Endodermal cell (in vitro differentiated cells): ENCODE results near the gene ADGRG3. TPM values are rescaled to one million over a fixed set of nuclear protein-coding genes. Genes with fewer than 3 reads are reported as not detected.

Experiments used
- DNase-seq: peaks from one replicate; pipeline ENCODE4 v3.0.0-alpha.2; 2017
- H3K27ac ChIP-seq: 2 replicates; pipeline ENCODE4 v1.5.1; 2013; ENCODE audit warnings: mild to moderate bottlenecking, low read depth, low read length, moderate library complexity
- H3K27me3 ChIP-seq: 2 replicates; pipeline ENCODE4 v1.6.1; 2013; ENCODE audit warnings: mild to moderate bottlenecking, low read length, moderate library complexity; ENCODE audit not compliant: insufficient read depth, control insufficient read depth, poor library complexity, severe bottlenecking
- H3K36me3 ChIP-seq: 2 replicates; pipeline ENCODE4 v1.7.0; 2013; ENCODE audit warnings: mild to moderate bottlenecking, low read length, moderate library complexity; ENCODE audit not compliant: control insufficient read depth, insufficient read depth
- H3K4me1 ChIP-seq: one replicate; pipeline ENCODE4 v1.7.0; 2013; ENCODE audit warnings: low read length; ENCODE audit not compliant: control insufficient read depth, insufficient read depth
- H3K4me3 ChIP-seq: 2 replicates; pipeline ENCODE4 v1.5.1; 2013; ENCODE audit warnings: mild to moderate bottlenecking, low read length, moderate library complexity
- H3K9ac ChIP-seq: 2 replicates; pipeline ENCODE4 v1.6.1; 2013; ENCODE audit warnings: mild to moderate bottlenecking, low read length, moderate library complexity; ENCODE audit not compliant: poor library complexity, severe bottlenecking; ENCODE audit errors: extremely low read depth
- H3K9me3 ChIP-seq: 2 replicates; pipeline ENCODE4 v1.6.1; 2013; ENCODE audit warnings: mild to moderate bottlenecking, low read length, moderate library complexity; ENCODE audit not compliant: control insufficient read depth
- H3K27ac Mint-ChIP-seq: 2 replicates; pipeline ENCODE4 v1.8.0; 2020; ENCODE audit warnings: mixed read lengths
- H3K27me3 Mint-ChIP-seq: 2 replicates; pipeline ENCODE4 v1.8.0; 2021; ENCODE audit warnings: mild to moderate bottlenecking, mixed read lengths; ENCODE audit not compliant: insufficient read depth
- H3K36me3 Mint-ChIP-seq: 2 replicates; pipeline ENCODE4 v1.8.0; 2020; ENCODE audit warnings: low read depth, mixed read lengths
- H3K4me1 Mint-ChIP-seq: 2 replicates; pipeline ENCODE4 v1.8.0; 2020; ENCODE audit warnings: mixed read lengths
- H3K4me3 Mint-ChIP-seq: 2 replicates; pipeline ENCODE4 v1.8.0; 2020; ENCODE audit warnings: mild to moderate bottlenecking, moderate library complexity, mixed read lengths
- H3K9me3 Mint-ChIP-seq: 2 replicates; pipeline ENCODE4 v1.8.0; 2020; ENCODE audit warnings: mild to moderate bottlenecking, mixed read lengths
- CTCF ChIP-seq: fragments of 200-600 bp; sonication (generic); conservative IDR thresholded peaks from 2 replicates; pipeline ENCODE4 v1.5.0; 2021; ENCODE audit warnings: antibody characterized with exemption, mild to moderate bottlenecking
- WGBS, 2 experiments: methylation state at CpG; one replicate each; pipeline versions ENCODE4 v1.1.5 to v1.1.7; 2013; ENCODE audit warnings: missing lambda C conversion rate in 2 of 2, mixed read lengths in 1 of 2; ENCODE audit not compliant: insufficient coverage in 1 of 2, insufficient read length in 1 of 2; 5-methylcytosine and 5-hydroxymethylcytosine counted together
- total RNA-seq, 2 donors: library from RNA; stranded (reverse); fragmentation: NEBNext Ultra II Directional in 1 of 2; extraction: Animal tissue kit (Norgen Biotek cat#: 25700) in 1 of 2; gene quantifications; 2 replicates in 1 of 2; 3 replicates in 1 of 2; pipeline ENCODE4 v1.2.1, GENCODE V29; 2021

The ADGRG3 gene
- total RNA-seq, 2 donors from 2014 or later, result not detected

DNA sequence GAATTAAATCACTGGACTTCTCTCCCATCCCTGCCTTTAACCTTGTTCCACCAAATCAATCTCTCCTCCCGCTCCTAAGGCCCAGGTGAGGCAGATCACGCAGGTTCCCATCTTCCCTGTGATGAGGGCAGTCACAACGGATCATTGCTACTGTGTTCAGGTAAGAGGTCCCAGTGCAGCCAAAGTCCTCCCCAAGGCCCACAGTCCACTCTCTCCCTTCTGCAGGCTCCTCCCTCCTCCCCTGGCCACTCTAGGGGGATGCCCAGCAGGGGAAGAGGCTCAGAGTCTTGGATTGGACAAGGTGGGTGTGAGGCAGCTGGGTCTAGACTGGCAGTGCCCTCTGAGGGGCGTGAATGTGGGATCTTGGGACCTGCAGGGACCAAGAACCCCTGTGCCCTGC, 2.6 kb upstream of the ADGRG3 start:
- DNase-seq, result no peak
- H3K4me1 Mint-ChIP-seq, result peaks cover 8% of the 10 kb centered on the region
- Histone ChIP-seq H3K36me3 (no peaks in the 10 kb centered on the region), H3K27ac (no peak overlapping the region), H3K4me1 (no peaks in the 10 kb centered on the region), H3K9ac (no peak overlapping the region), H3K27me3 (no peaks in the 10 kb centered on the region), H3K9me3 (no peaks in the 10 kb centered on the region), H3K4me3 (no peak overlapping the region)
- H3K4me3 Mint-ChIP-seq, result no peak overlapping the region
- H3K27me3 Mint-ChIP-seq, result no peaks in the 10 kb centered on the region
- WGBS, 2 experiments, result 88 to 92% methylated on average over 1 to 3 of the region's 4 CpGs
- H3K9me3 Mint-ChIP-seq, result no peaks in the 10 kb centered on the region
- no peak for TF ChIP-seq CTCF
- no peak overlapping the region for H3K27ac Mint-ChIP-seq
- no peaks in the 10 kb centered on the region for H3K36me3 Mint-ChIP-seq

DNA sequence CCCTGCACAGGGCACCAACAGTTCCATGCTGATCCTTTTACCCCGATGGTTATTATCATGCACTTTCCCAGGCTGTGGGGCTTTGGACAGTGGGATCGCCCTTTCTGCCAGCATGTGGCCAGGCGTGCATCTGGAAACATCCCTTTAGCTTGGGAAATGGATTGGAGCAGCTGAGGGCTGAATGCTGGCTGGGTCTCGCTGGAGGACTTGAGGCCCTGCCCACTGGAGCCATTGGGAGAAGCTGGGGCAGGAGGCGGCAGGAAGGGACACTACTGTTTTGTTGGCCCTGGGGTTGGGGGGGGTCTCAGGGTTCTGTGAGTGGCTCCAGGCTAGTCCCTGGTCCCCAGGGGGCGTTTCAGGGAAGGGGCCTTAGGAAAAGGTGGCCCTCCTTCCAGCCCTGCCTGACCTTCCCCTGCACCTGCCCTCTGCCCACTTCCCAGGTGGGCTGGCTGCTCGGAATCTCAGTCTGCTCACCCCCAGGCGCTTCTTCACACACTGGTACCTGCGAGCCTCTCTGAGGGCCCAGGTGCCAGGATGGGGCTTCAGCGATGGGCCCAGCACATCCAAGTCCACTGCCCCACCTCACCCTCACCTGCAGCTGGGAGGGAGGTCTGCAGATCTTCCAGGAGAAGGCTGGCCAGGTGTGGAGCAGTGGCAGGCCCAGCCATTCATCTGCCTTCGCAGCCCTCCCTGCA, 1.6 kb upstream of the ADGRG3 start:
- Mint-ChIP-seq H3K27ac (no peak overlapping the region), H3K9me3 (no peaks in the 10 kb centered on the region), H3K36me3 (no peaks in the 10 kb centered on the region), H3K4me3 (no peak overlapping the region), H3K27me3 (no peaks in the 10 kb centered on the region), H3K4me1 (peaks cover 4% of the 10 kb centered on the region)
- H3K9ac ChIP-seq, result no peak overlapping the region
- no peak overlapping the region for H3K27ac ChIP-seq
- no peaks in the 10 kb centered on the region for H3K27me3 ChIP-seq
- TF ChIP-seq CTCF, result no peak
- 90% methylated on average over 8 to 11 of the region's 11 CpGs for WGBS, 2 experiments
- H3K36me3 ChIP-seq, result no peaks in the 10 kb centered on the region
- no peak overlapping the region for H3K4me3 ChIP-seq
- no peak for DNase-seq
- no peaks in the 10 kb centered on the region for H3K9me3 ChIP-seq
- no peaks in the 10 kb centered on the region for H3K4me1 ChIP-seq

- no peaks in the 10 kb centered on the region for H3K9me3 ChIP-seq
These were observed 1.0 kb upstream of the ADGRG3 start for GRCh38 chr16:57667048-57667525.

More at GRCh38 chr16:57667048-57667525, 1.0 kb upstream of the ADGRG3 start:
- no peaks in the 10 kb centered on the region for H3K9me3 Mint-ChIP-seq
- peaks cover 4% of the 10 kb centered on the region for H3K4me1 Mint-ChIP-seq
- 94 to 95% methylated on average over 3 to 5 of the region's 5 CpGs for WGBS, 2 experiments
- no peak overlapping the region for H3K27ac Mint-ChIP-seq
- H3K27me3 ChIP-seq, result no peaks in the 10 kb centered on the region
- TF ChIP-seq CTCF, result no peak
- H3K36me3 Mint-ChIP-seq, result no peaks in the 10 kb centered on the region
- H3K27me3 Mint-ChIP-seq, result no peaks in the 10 kb centered on the region
- no peak overlapping the region for H3K27ac ChIP-seq
- no peaks in the 10 kb centered on the region for H3K36me3 ChIP-seq
- H3K4me1 ChIP-seq, result no peaks in the 10 kb centered on the region
- H3K4me3 Mint-ChIP-seq, result no peak overlapping the region
- no peak overlapping the region for H3K4me3 ChIP-seq
- no peak for DNase-seq
- H3K9ac ChIP-seq, result no peak overlapping the region
